DOHH2 (cell line): ENCODE results near the gene FBXO33.

Experiments
- H3F3A ChIP-seq: fragments of 200-600 bp; sonication (generic), shearing (Covaris generic); 2 replicates; pipeline ENCODE4 v1.6.0; 2016; ENCODE audit warnings: antibody characterized with exemption, mild to moderate bottlenecking; ENCODE audit not compliant: control insufficient read depth, insufficient read depth
- H3K27ac ChIP-seq: fragments of 200-600 bp; sonication (generic); 2 replicates; pipeline ENCODE4 v1.5.1; 2014; ENCODE audit warnings: low read depth, mild to moderate bottlenecking, low read length, moderate library complexity
- H3K27me3 ChIP-seq: fragments of 200-600 bp; sonication (generic); 2 replicates; pipeline ENCODE4 v1.6.1; 2014; ENCODE audit warnings: mild to moderate bottlenecking, low read length, mixed read lengths; ENCODE audit not compliant: control insufficient read depth
- H3K36me3 ChIP-seq: fragments of 200-600 bp; sonication (generic); 2 replicates; pipeline ENCODE4 v1.6.1; 2014; ENCODE audit warnings: mild to moderate bottlenecking, low read length, moderate library complexity, mixed read lengths; ENCODE audit not compliant: control insufficient read depth
- H3K4me1 ChIP-seq: fragments of 200-600 bp; sonication (generic); 2 replicates; pipeline ENCODE4 v1.6.1; 2014; ENCODE audit warnings: mild to moderate bottlenecking, low read length, mixed read lengths; ENCODE audit not compliant: control insufficient read depth
- H3K4me2 ChIP-seq: fragments of 200-600 bp; sonication (generic); 2 replicates; pipeline ENCODE4 v1.6.0; 2014; ENCODE audit warnings: mild to moderate bottlenecking, low read length, moderate library complexity
- H3K4me3 ChIP-seq: fragments of 200-600 bp; sonication (generic); 2 replicates; pipeline ENCODE4 v1.5.1; 2014; ENCODE audit warnings: mild to moderate bottlenecking, low read length, mixed read lengths
- H3K79me2 ChIP-seq: fragments of 200-600 bp; sonication (generic); 2 replicates; pipeline ENCODE4 v1.6.1; 2014; ENCODE audit warnings: mild to moderate bottlenecking, low read length, mixed read lengths; ENCODE audit not compliant: control insufficient read depth
- H3K9me2 ChIP-seq: fragments of 200-600 bp; sonication (generic); replicated peaks from 2 replicates; pipeline ENCODE4 v1.6.1; 2014; ENCODE audit warnings: mild to moderate bottlenecking, low read length, mixed read lengths; ENCODE audit not compliant: control insufficient read depth
- H3K9me3 ChIP-seq: fragments of 200-600 bp; sonication (generic); 2 replicates; pipeline ENCODE4 v1.6.1; 2014; ENCODE audit warnings: antibody characterized with exemption, low read length, mixed read lengths; ENCODE audit not compliant: control insufficient read depth, insufficient read depth
- H4K20me1 ChIP-seq: fragments of 200-600 bp; sonication (generic); 2 replicates; pipeline ENCODE4 v1.6.0; 2014; ENCODE audit warnings: low read depth, mild to moderate bottlenecking, antibody characterized with exemption, low read length, moderate library complexity; ENCODE audit not compliant: control insufficient read depth, insufficient read depth
- CTCF ChIP-seq: fragments of 200-600 bp; sonication (generic); IDR thresholded peaks from one replicate; pipeline ENCODE4 v1.5.1; 2014; ENCODE audit warnings: antibody characterized with exemption, mild to moderate bottlenecking, low read depth, low read length; ENCODE audit not compliant: poor library complexity, severe bottlenecking
- EZH2phosphoT487 ChIP-seq: fragments of 200-600 bp; sonication (generic); IDR thresholded peaks from 2 replicates; pipeline ENCODE4 v1.6.1; 2017; ENCODE audit warnings: borderline replicate concordance, mild to moderate bottlenecking, antibody characterized with exemption, low read length, moderate library complexity, mixed read lengths

Gene FBXO33

GRCh38 chr14:39351708-39352107, 80.5 kb downstream of the FBXO33 start:
- Histone ChIP-seq H3K4me1 (no peaks in the 10 kb centered on the region), H3K4me3 (no peak overlapping the region), H4K20me1 (no peaks in the 10 kb centered on the region), H3K9me3 (no peaks in the 10 kb centered on the region), H3K27me3 (no peaks in the 10 kb centered on the region), H3K27ac (no peak overlapping the region), H3K9me2 (no peaks in the 10 kb centered on the region), H3K79me2 (no peaks in the 10 kb centered on the region), H3F3A (no peaks in the 10 kb centered on the region), H3K4me2 (no peak overlapping the region), H3K36me3 (no peaks in the 10 kb centered on the region)
- TF ChIP-seq EZH2phosphoT487, result no peak

GRCh38 chr14:39350866-39351265, 81.4 kb downstream of the FBXO33 start:
- Histone ChIP-seq H3K36me3 (peaks cover 5% of the 10 kb centered on the region; the same call in 1 of the 2 replicates), H4K20me1 (no peaks in the 10 kb centered on the region), H3K79me2 (no peaks in the 10 kb centered on the region), H3K9me3 (no peaks in the 10 kb centered on the region), H3K27ac (no peak overlapping the region), H3K27me3 (no peaks in the 10 kb centered on the region), H3K9me2 (no peaks in the 10 kb centered on the region), H3K4me3 (no peak overlapping the region), H3K4me1 (no peaks in the 10 kb centered on the region), H3K4me2 (no peak overlapping the region), H3F3A (no peaks in the 10 kb centered on the region)
- TF ChIP-seq CTCF (no peak), EZH2phosphoT487 (no peak)
